GM23248 (cell line): ENCODE data around the gene HEXIM2. TPM values are rescaled to one million over a fixed set of nuclear protein-coding genes. Genes with fewer than 3 reads are reported as not detected.

Source experiments
- DNase-seq: peaks from one replicate; pipeline ENCODE4 v3.0.0-alpha.2; 2015
- H2AFZ ChIP-seq: fragments of 200-600 bp; sonication (generic); 2 replicates; pipeline ENCODE4 v1.6.1; 2016; ENCODE audit warnings: antibody characterized with exemption
- H3F3A ChIP-seq: fragments of 200-600 bp; sonication (generic); 2 replicates; pipeline ENCODE4 v1.6.1; 2016; ENCODE audit warnings: mild to moderate bottlenecking, antibody characterized with exemption, mixed run types; ENCODE audit not compliant: insufficient read depth
- H3K27ac ChIP-seq: fragments of 200-600 bp; sonication (generic); 2 replicates; pipeline ENCODE4 v1.5.1; 2016; ENCODE audit warnings: mild to moderate bottlenecking
- H3K27me3 ChIP-seq: fragments of 200-600 bp; sonication (generic); replicated peaks from 2 replicates; pipeline ENCODE4 v1.6.1; 2016; ENCODE audit warnings: mild to moderate bottlenecking; ENCODE audit not compliant: insufficient read depth
- H3K36me3 ChIP-seq: fragments of 200-600 bp; sonication (generic); 2 replicates; pipeline ENCODE4 v1.6.1; 2016; ENCODE audit warnings: low read depth, mild to moderate bottlenecking
- H3K4me1 ChIP-seq: fragments of 200-600 bp; sonication (generic); 2 replicates; pipeline ENCODE4 v1.6.1; 2016; ENCODE audit warnings: mild to moderate bottlenecking; ENCODE audit not compliant: insufficient read depth
- H3K4me2 ChIP-seq: fragments of 200-600 bp; sonication (generic); one replicate; pipeline ENCODE4 v1.6.1; 2016; ENCODE audit warnings: mild to moderate bottlenecking; ENCODE audit not compliant: unreplicated experiment
- H3K4me3 ChIP-seq: fragments of 200-600 bp; sonication (generic); 2 replicates; pipeline ENCODE4 v1.5.1; 2016; ENCODE audit warnings: mild to moderate bottlenecking
- H3K79me2 ChIP-seq: fragments of 200-600 bp; sonication (generic); 2 replicates; pipeline ENCODE4 v1.6.1; 2016; ENCODE audit warnings: mild to moderate bottlenecking; ENCODE audit not compliant: insufficient read depth
- H3K9ac ChIP-seq: fragments of 200-600 bp; sonication (generic); 2 replicates; pipeline ENCODE4 v1.6.1; 2016; ENCODE audit warnings: mild to moderate bottlenecking
- H3K9me2 ChIP-seq: fragments of 200-600 bp; sonication (generic); 2 replicates; pipeline ENCODE4 v1.6.1; 2016; ENCODE audit warnings: mixed run types, mild to moderate bottlenecking, moderate library complexity; ENCODE audit not compliant: insufficient read depth
- H3K9me3 ChIP-seq: fragments of 200-600 bp; sonication (generic); one replicate; pipeline ENCODE4 v1.6.1; 2017; ENCODE audit warnings: low read depth
- H4K20me1 ChIP-seq: fragments of 200-600 bp; sonication (generic); 2 replicates; pipeline ENCODE4 v1.6.0; 2016; ENCODE audit not compliant: insufficient read depth
- EZH2 ChIP-seq: fragments of 200-600 bp; sonication (generic); IDR thresholded peaks from 2 replicates; pipeline ENCODE4 v1.6.1; 2018; ENCODE audit warnings: antibody characterized with exemption, mild to moderate bottlenecking; ENCODE audit not compliant: insufficient read depth, poor library complexity, severe bottlenecking
- EZH2phosphoT487 ChIP-seq: fragments of 200-600 bp; sonication (generic); IDR thresholded peaks from 2 replicates; pipeline ENCODE4 v1.6.1; 2018; ENCODE audit warnings: antibody characterized with exemption, moderate library complexity, mild to moderate bottlenecking, low read depth; ENCODE audit not compliant: insufficient read depth
- WGBS, 2 experiments: methylation state at CpG; one replicate each; pipeline ENCODE4 v1.1.6; 2015 to 2017; ENCODE audit warnings: low lambda C conversion rate in 2 of 2, low coverage in 1 of 2; ENCODE audit errors: missing lambda C conversion rate in 2 of 2; 5-methylcytosine and 5-hydroxymethylcytosine counted together
- in situ Hi-C: fragments of 300-500 bp; cut with MboI; formaldehyde crosslinking; loops from 2 replicates; pipeline ENCODE4 v1.15.0; 2020
- polyA plus RNA-seq: library from polyadenylated mRNA; unstranded; fragments of >200 nt; fragmentation: Nextera tagmentation; extraction: Ambion mirVana; gene quantifications from 2 replicates; pipeline ENCODE4 v1.2.1, GENCODE V29; 2016
- total RNA-seq: library from RNA; depleted of rRNA; stranded (reverse); fragments of >200 nt; shearing (Covaris generic); gene quantifications from 2 replicates; pipeline ENCODE4 v1.2.3, GENCODE V29; 2014

HEXIM2 gene
- total and polyA plus RNA-seq, 2 experiments from 2014 or later, result 4.8 to 8.6 TPM

- TF ChIP-seq EZH2 (no peak), EZH2phosphoT487 (no peak)
- Histone ChIP-seq H3K36me3 (no peaks in the 10 kb centered on the region), H3K79me2 (no peaks in the 10 kb centered on the region), H3K9me3 (no peaks in the 10 kb centered on the region), H4K20me1 (no peaks in the 10 kb centered on the region), H3K27ac (no peak overlapping the region), H3K4me2 (no peak overlapping the region), H3K4me3 (no peak overlapping the region), H3F3A (peaks cover 7% of the 10 kb centered on the region; the same call in 1 of the 2 replicates), H2AFZ (no peak overlapping the region), H3K9ac (no peak overlapping the region), H3K4me1 (peaks cover 5% of the 10 kb centered on the region; the same call in 1 of the 2 replicates), H3K27me3 (no peaks in the 10 kb centered on the region), H3K9me2 (no peaks in the 10 kb centered on the region)
- no peak for DNase-seq
- WGBS, 2 experiments, result 85 to 87% methylated on average over 4 of the region's 4 CpGs
- in situ Hi-C loops, result loop anchor here (5.0 kb wide), 1 partner anchor 58 kb away; no protein-coding TSS in a partner anchor
Observed at GRCh38 chr17:45139533-45139920, 22.1 kb upstream of the HEXIM2 start.

GRCh38 chr17:45143094-45143670, 18.5 kb upstream of the HEXIM2 start:
- Histone ChIP-seq H3F3A (peaks cover 15% of the 10 kb centered on the region), H4K20me1 (no peaks in the 10 kb centered on the region), H3K9ac (peak overlapping the region; percentile 81), H3K4me3 (peak overlapping the region; percentile 70; the same call in 1 of the 2 replicates), H3K27me3 (no peaks in the 10 kb centered on the region), H3K4me2 (peak overlapping the region; percentile 68), H3K9me3 (no peaks in the 10 kb centered on the region), H3K4me1 (peaks cover 13% of the 10 kb centered on the region; the same call in 1 of the 2 replicates), H3K27ac (peak overlapping the region; percentile 81), H3K36me3 (no peaks in the 10 kb centered on the region), H2AFZ (peak overlapping the region; percentile 75), H3K79me2 (no peaks in the 10 kb centered on the region), H3K9me2 (no peaks in the 10 kb centered on the region)
- 58 to 65% methylated on average over 12 to 13 of the region's 13 CpGs for WGBS, 2 experiments
- TF ChIP-seq EZH2 (no peak), EZH2phosphoT487 (no peak)
- peak; percentile 3 for DNase-seq
- in situ Hi-C loops, result no loop called here

- TF ChIP-seq EZH2 (no peak), EZH2phosphoT487 (no peak)
- Histone ChIP-seq H3K36me3 (no peaks in the 10 kb centered on the region), H3K9me2 (no peaks in the 10 kb centered on the region), H3K4me1 (peaks cover 13% of the 10 kb centered on the region; the same call in 1 of the 2 replicates), H3K9ac (peak overlapping the region; percentile 81), H4K20me1 (no peaks in the 10 kb centered on the region), H3K9me3 (no peaks in the 10 kb centered on the region), H3K79me2 (peaks cover 2% of the 10 kb centered on the region; the same call in 1 of the 2 replicates), H2AFZ (peak overlapping the region; percentile 75), H3K4me2 (peak overlapping the region; percentile 68), H3K27me3 (no peaks in the 10 kb centered on the region), H3K4me3 (peak overlapping the region; percentile 70), H3F3A (peaks cover 17% of the 10 kb centered on the region), H3K27ac (peak overlapping the region; percentile 81)
- WGBS, 2 experiments, result 3% methylated on average over 21 of the region's 21 CpGs
- peak; percentile 92 for DNase-seq
- in situ Hi-C loops, result no loop called here
Observed at GRCh38 chr17:45143767-45144198, 17.9 kb upstream of the HEXIM2 start.

GRCh38 chr17:45144199-45145034, 17.3 kb upstream of the HEXIM2 start:
- whole genome bisulfite sequencing, 2 experiments, result 12 to 30% methylated on average over 23 to 63 of the region's 71 CpGs
- H3K9ac ChIP-seq, result peak overlapping the region; percentile 81
- in situ Hi-C loops, result no loop called here

More at GRCh38 chr17:45144199-45145034, 17.3 kb upstream of the HEXIM2 start:
- Histone ChIP-seq H4K20me1 (no peaks in the 10 kb centered on the region), H3K27ac (peak overlapping the region; percentile 81), H3K36me3 (no peaks in the 10 kb centered on the region), H3K9me3 (no peaks in the 10 kb centered on the region), H3K4me1 (peaks cover 13% of the 10 kb centered on the region; the same call in 1 of the 2 replicates), H3K27me3 (no peaks in the 10 kb centered on the region), H3K4me3 (peak overlapping the region; percentile 70), H3F3A (peaks cover 20% of the 10 kb centered on the region), H3K4me2 (peak overlapping the region; percentile 68), H3K9me2 (no peaks in the 10 kb centered on the region), H3K79me2 (peaks cover 8% of the 10 kb centered on the region), H2AFZ (peak overlapping the region; percentile 75)
- TF ChIP-seq EZH2phosphoT487 (no peak), EZH2 (no peak)
- peak; percentile 76 for DNase-seq
